HEK293T (cell line): ENCODE results near the gene C6orf62.

ENCODE experiments used
- BHLHE40 ChIP-seq: fragments of 450-650 bp; IDR thresholded peaks from 2 replicates; pipeline ENCODE4 v1.6.1; 2016; ENCODE audit warnings: mild to moderate bottlenecking, moderate library complexity, borderline replicate concordance
- ELF4 ChIP-seq: fragments of 450-650 bp; IDR thresholded peaks from 2 replicates; pipeline ENCODE4 v1.6.1; 2017; ENCODE audit warnings: antibody characterized with exemption
- FOXA1 ChIP-seq: fragments of 450-650 bp; IDR thresholded peaks from 2 replicates; pipeline ENCODE4 v1.6.1; 2016; ENCODE audit warnings: mild to moderate bottlenecking
- FOXK2 ChIP-seq: fragments of 450-650 bp; IDR thresholded peaks from 2 replicates; pipeline ENCODE4 v1.6.1; 2016; ENCODE audit warnings: mild to moderate bottlenecking
- FOXM1 ChIP-seq: fragments of 450-650 bp; IDR thresholded peaks from 2 replicates; pipeline ENCODE4 v1.6.1; 2017; ENCODE audit warnings: mild to moderate bottlenecking, borderline replicate concordance
- L3MBTL2 ChIP-seq: fragments of 450-650 bp; conservative IDR thresholded peaks from 2 replicates; pipeline ENCODE4 v1.6.1; 2016; ENCODE audit warnings: mild to moderate bottlenecking
- NFRKB ChIP-seq: fragments of 450-650 bp; IDR thresholded peaks from 2 replicates; pipeline ENCODE4 v1.6.1; 2016; ENCODE audit warnings: mild to moderate bottlenecking, moderate library complexity
- SUZ12 ChIP-seq: fragments of 450-650 bp; IDR thresholded peaks from 2 replicates; pipeline ENCODE4 v1.6.1; 2016; ENCODE audit warnings: mild to moderate bottlenecking
- ZNF384 ChIP-seq: fragments of 450-650 bp; IDR thresholded peaks from 2 replicates; pipeline ENCODE4 v1.6.1; 2016

- no peak for TF ChIP-seq SUZ12
- TF ChIP-seq BHLHE40: no peak
- TF ChIP-seq ELF4: no peak
- no peak for TF ChIP-seq L3MBTL2
- no peak for TF ChIP-seq FOXM1
- TF ChIP-seq ZNF384: no peak
- TF ChIP-seq NFRKB: no peak
- no peak for TF ChIP-seq FOXK2
- no peak for TF ChIP-seq FOXA1
These were observed 8.2 kb downstream of the C6orf62 start for GRCh38 chr6:24710519-24711303.
